HG03196 (cell line): ENCODE results near the gene CST2.
A peak's percentile ranks its signal among the peaks of the same experiment; 100 is the strongest.
"Not testable (repeated sequence)": the region's sequence is repeated elsewhere in the genome, so short reads cannot be mapped to it uniquely, and the experiment has no call there.

ENCODE experiments used
- ATAC-seq: cut with Tn5 transposase; IDR thresholded peaks from one replicate; pipeline ENCODE4 v1.9.1; 2021; ENCODE audit not compliant: unreplicated experiment

Gene CST2

GRCh38 chr20:23811559-23811958 lies 15.0 kb downstream of the CST2 start:
- ATAC-seq = not testable (repeated sequence)

GRCh38 chr20:23810349-23810748 lies 16.2 kb downstream of the CST2 start:
- not testable (repeated sequence) for ATAC-seq

- ATAC-seq = no peak
Measured at GRCh38 chr20:23800865-23801264, 25.7 kb downstream of the CST2 start.

- ATAC-seq = peak; percentile 74
Measured at GRCh38 chr20:23799216-23799847, 27.2 kb downstream of the CST2 start.

GRCh38 chr20:23795526-23795925 lies 31.0 kb downstream of the CST2 start:
- no peak for ATAC-seq

GRCh38 chr20:23794841-23795240 lies 31.7 kb downstream of the CST2 start:
- no peak for ATAC-seq

- ATAC-seq = no peak
Measured at GRCh38 chr20:23794065-23794464, 32.5 kb downstream of the CST2 start.

- ATAC-seq = no peak
Measured at GRCh38 chr20:23783447-23783846, 43.1 kb downstream of the CST2 start.

GRCh38 chr20:23782366-23782983 lies 44.1 kb downstream of the CST2 start:
- no peak for ATAC-seq

- ATAC-seq = not testable (repeated sequence)
Measured at GRCh38 chr20:23778676-23779075, 47.9 kb downstream of the CST2 start.

GRCh38 chr20:23777380-23777779 lies 49.1 kb downstream of the CST2 start:
- ATAC-seq = not testable (repeated sequence)

- ATAC-seq = no peak
Measured at GRCh38 chr20:23776067-23776771, 50.3 kb downstream of the CST2 start.

- no peak for ATAC-seq
Measured at GRCh38 chr20:23774081-23774480, 52.4 kb downstream of the CST2 start.
